Myocyte (in vitro differentiated cells): ENCODE results near the gene ANGPTL3. TPM values are rescaled to one million over a fixed set of nuclear protein-coding genes. Genes with fewer than 3 reads are reported as not detected.

Experiments used
- DNase-seq: peaks from one replicate; pipeline ENCODE4 v3.0.0-alpha.2; 2012; ENCODE audit warnings: low read depth
- total RNA-seq: library from RNA; depleted of rRNA; stranded (reverse); fragments of >200 nt; gene quantifications from 2 replicates; pipeline ENCODE4 v1.2.3, GENCODE V29; 2014

The ANGPTL3 gene
- total RNA-seq, 1 donor from 2014 or later, result not detected

- DNase-seq, result no peak
Measured at GRCh38 chr1:62628506-62628905, 31.2 kb downstream of the ANGPTL3 start.

- no peak for DNase-seq
Measured at GRCh38 chr1:62637392-62638105, 40.2 kb downstream of the ANGPTL3 start.

DNA sequence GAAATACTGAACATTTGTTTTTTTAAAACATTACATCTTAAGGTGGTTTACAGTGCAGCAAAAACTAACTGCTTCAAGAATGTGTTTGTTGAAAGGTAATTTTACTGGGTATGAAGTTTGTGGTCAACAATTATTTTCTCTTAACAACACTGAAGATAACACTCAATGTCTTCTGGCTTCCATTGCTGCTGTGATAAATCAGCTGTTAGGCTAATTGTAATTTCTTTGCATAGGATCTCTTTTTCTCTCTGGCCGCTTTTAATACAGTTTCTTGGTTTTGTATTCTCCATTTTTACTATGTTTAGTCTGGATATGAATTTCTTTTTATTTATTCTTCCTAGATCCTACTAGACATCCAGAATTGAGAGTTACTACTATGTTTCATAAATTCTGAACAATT lies 46.0 kb downstream of the ANGPTL3 start:
- DNase-seq, result no peak

DNA sequence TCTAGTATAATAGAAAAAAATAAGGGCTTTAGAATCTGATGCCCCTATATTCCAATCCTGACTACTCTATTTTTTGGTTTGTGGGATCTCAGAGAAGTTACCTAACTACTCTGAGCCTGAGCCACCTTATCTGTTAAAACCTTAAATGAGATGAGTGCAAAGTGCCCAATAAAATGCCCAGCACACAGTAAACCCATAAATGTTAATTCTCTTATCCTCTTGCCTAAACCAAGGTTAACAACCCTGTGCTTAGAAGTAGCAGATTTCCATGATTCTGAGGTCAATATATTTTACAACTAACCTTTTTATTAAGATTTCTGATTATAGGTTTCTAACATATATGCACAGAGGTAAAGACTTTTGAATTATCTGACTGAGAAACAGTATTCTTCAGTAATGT lies 55.1 kb downstream of the ANGPTL3 start:
- no peak for DNase-seq

GRCh38 chr1:62654744-62655143 lies 57.4 kb downstream of the ANGPTL3 start:
- DNase-seq, result no peak

Other genes starting within 250 kb of the ANGPTL3 start
- gene USP1, start 160.5 kb upstream of the ANGPTL3 start, total RNA-seq, result 17.4 and 22.6 TPM in 2 replicates
- gene DOCK7, start 90.9 kb downstream of the ANGPTL3 start, total RNA-seq, result 33.0 and 43.1 TPM in 2 replicates
- gene ATG4C, start 186.6 kb downstream of the ANGPTL3 start, total RNA-seq, result 9.8 and 13.0 TPM in 2 replicates